Sigmoid colon (tissue), 4 donors: ENCODE data around the gene CREB3.

Experiments
- CTCF ChIP-seq, 4 experiments: fragments of 450-650 bp in 3 of 4; fragments of 200-600 bp in 1 of 4; IDR thresholded peaks; one replicate each; pipeline ENCODE4 v1.5.1; 2016 to 2019; ENCODE audit warnings: antibody characterized with exemption in 4 of 4, mild to moderate bottlenecking in 3 of 4, moderate library complexity in 2 of 4
- EP300 ChIP-seq, 4 donors: sonication (generic); formaldehyde crosslinking; IDR thresholded peaks; one replicate each; pipeline ENCODE4 v1.6.1; 2017; ENCODE audit warnings: antibody characterized with exemption in 4 of 4
- POLR2A ChIP-seq, 2 donors: fragments of 450-650 bp; IDR thresholded peaks; one replicate each; pipeline ENCODE4 v1.6.1; 2016; ENCODE audit warnings: antibody characterized with exemption in 2 of 2, mild to moderate bottlenecking in 2 of 2, moderate library complexity in 2 of 2
- POLR2AphosphoS5 ChIP-seq, 4 donors: sonication (generic); formaldehyde crosslinking; IDR thresholded peaks; one replicate each; pipeline ENCODE4 v1.6.1; 2017; ENCODE audit warnings: antibody characterized with exemption in 4 of 4

GRCh38 chr9:35683323-35683722 is 49.1 kb upstream of the CREB3 start:
- TF ChIP-seq POLR2AphosphoS5 (IDR thresholded peaks at IDR 0.05) (no peak), CTCF (IDR thresholded peaks at IDR 0.05) (no peak), POLR2A (IDR thresholded peaks at IDR 0.05) (no peak), EP300 (IDR thresholded peaks at IDR 0.05) (no peak)
